Gastroesophageal sphincter (tissue), 3 donors: ENCODE results near the gene CELSR3.

ENCODE experiments used
- POLR2A ChIP-seq, 2 donors: fragments of 450-650 bp; IDR thresholded peaks; one replicate each; pipeline ENCODE4 v1.6.1; 2017; ENCODE audit warnings: antibody characterized with exemption in 2 of 2, mild to moderate bottlenecking in 2 of 2, moderate library complexity in 1 of 2
- POLR2AphosphoS5 ChIP-seq: sonication (generic); formaldehyde crosslinking; IDR thresholded peaks from one replicate; pipeline ENCODE4 v1.6.1; 2017; ENCODE audit warnings: antibody characterized with exemption
- TF ChIP-seq, protein P1 (sequence below), 4 experiments: fragments of 200-600 bp in 2 of 4; fragments of 450-650 bp in 2 of 4; sonication (generic) in 1 of 4; IDR thresholded peaks; one replicate each; pipeline ENCODE4 v1.5.1; 2017 to 2019; ENCODE audit warnings: antibody characterized with exemption in 4 of 4, mild to moderate bottlenecking in 2 of 4, moderate library complexity in 2 of 4

DNA sequence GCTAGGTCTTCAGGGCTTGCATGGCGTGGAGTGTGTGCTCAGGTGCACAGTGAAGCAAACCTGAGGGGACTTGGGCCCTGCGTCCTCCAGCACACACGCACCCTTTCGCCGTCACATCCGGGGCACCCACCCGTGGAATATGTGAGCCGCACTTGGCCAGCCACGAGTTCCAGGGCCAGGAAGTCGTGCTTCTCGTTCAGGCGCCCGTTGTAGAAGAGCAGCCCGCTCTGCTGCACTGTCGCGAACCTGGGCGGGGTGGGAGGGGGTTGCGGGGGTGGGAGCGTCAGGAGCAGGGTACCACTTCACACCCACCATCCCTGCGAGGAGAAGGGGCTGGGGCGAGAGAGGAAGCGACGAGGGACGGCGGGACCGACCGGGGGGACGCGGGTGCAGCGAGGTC, 7.1 kb downstream of the CELSR3 start:
- TF ChIP-seq, protein P1, sequence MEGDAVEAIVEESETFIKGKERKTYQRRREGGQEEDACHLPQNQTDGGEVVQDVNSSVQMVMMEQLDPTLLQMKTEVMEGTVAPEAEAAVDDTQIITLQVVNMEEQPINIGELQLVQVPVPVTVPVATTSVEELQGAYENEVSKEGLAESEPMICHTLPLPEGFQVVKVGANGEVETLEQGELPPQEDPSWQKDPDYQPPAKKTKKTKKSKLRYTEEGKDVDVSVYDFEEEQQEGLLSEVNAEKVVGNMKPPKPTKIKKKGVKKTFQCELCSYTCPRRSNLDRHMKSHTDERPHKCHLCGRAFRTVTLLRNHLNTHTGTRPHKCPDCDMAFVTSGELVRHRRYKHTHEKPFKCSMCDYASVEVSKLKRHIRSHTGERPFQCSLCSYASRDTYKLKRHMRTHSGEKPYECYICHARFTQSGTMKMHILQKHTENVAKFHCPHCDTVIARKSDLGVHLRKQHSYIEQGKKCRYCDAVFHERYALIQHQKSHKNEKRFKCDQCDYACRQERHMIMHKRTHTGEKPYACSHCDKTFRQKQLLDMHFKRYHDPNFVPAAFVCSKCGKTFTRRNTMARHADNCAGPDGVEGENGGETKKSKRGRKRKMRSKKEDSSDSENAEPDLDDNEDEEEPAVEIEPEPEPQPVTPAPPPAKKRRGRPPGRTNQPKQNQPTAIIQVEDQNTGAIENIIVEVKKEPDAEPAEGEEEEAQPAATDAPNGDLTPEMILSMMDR (IDR thresholded peaks at IDR 0.05) = no peak
- TF ChIP-seq POLR2A (IDR thresholded peaks at IDR 0.05) (no peak), POLR2AphosphoS5 (no peak)
